Measurements from ENCODE around the gene AGRN. TPM values are rescaled to one million over a fixed set of nuclear protein-coding genes. Genes with fewer than 3 reads are reported as not detected.

Gene AGRN
- total and polyA plus RNA-seq, 8 donors: 96.8 to 208 (median 149) TPM

GRCh38 chr1:1080951-1081310 lies 61.0 kb downstream of the AGRN start:
- ATAC-seq (no peak), DNase-seq (peak in 2 of 4 donors; percentile 26 to 46)
- Histone ChIP-seq H3K9me3 (no peaks in the 10 kb centered on the region), H3K27me3 (peaks cover 0 to 17% of the 10 kb centered on the region in 2 donors), H3K36me3 (peaks cover 0 to 22% of the 10 kb centered on the region in 2 donors), H3K4me3 (no peak overlapping the region), H3K27ac (no peak overlapping the region), H3K4me1 (peaks cover 11 to 13% of the 10 kb centered on the region in 2 donors)
- intact Hi-C loops (cut with DNase I): no loop called here
- TF ChIP-seq CTCF (IDR thresholded peaks at IDR 0.05): no peak

GRCh38 chr1:1081311-1082238 lies 61.7 kb downstream of the AGRN start:
- Histone ChIP-seq H3K27me3 (peaks cover 0 to 17% of the 10 kb centered on the region in 2 donors), H3K4me3 (no peak overlapping the region), H3K36me3 (peaks cover 0 to 22% of the 10 kb centered on the region in 2 donors), H3K4me1 (peaks cover 11 to 13% of the 10 kb centered on the region in 2 donors), H3K9me3 (no peaks in the 10 kb centered on the region), H3K27ac (no peak overlapping the region)
- intact Hi-C loops (cut with DNase I): no loop called here
- DNase-seq (peak in 2 of 4 donors; percentile 33 to 75), ATAC-seq (no peak)
- no peak for TF ChIP-seq CTCF (IDR thresholded peaks at IDR 0.05)

GRCh38 chr1:1082239-1082775 lies 62.4 kb downstream of the AGRN start:
- Histone ChIP-seq H3K27ac (no peak overlapping the region), H3K4me1 (peaks cover 11 to 13% of the 10 kb centered on the region in 2 donors), H3K9me3 (no peaks in the 10 kb centered on the region), H3K27me3 (peaks cover 0 to 17% of the 10 kb centered on the region in 2 donors), H3K36me3 (peaks cover 0 to 22% of the 10 kb centered on the region in 2 donors), H3K4me3 (no peak overlapping the region)
- TF ChIP-seq CTCF (IDR thresholded peaks at IDR 0.05): no peak
- intact Hi-C loops (cut with DNase I): no loop called here
- DNase-seq (peak in 2 of 4 donors; percentile 27 to 62), ATAC-seq (no peak)

- DNase-seq (peak in 2 of 4 donors; percentile 27 to 81), ATAC-seq (no peak)
- peaks cover 11 to 13% of the 10 kb centered on the region in 2 donors for H3K4me1 ChIP-seq
- no peak for TF ChIP-seq CTCF (IDR thresholded peaks at IDR 0.05)
- no peaks in the 10 kb centered on the region for H3K9me3 ChIP-seq
- intact Hi-C loops (cut with DNase I): no loop called here
- peaks cover 0 to 22% of the 10 kb centered on the region in 2 donors for H3K36me3 ChIP-seq
- H3K27ac ChIP-seq: no peak overlapping the region
- H3K27me3 ChIP-seq: peaks cover 0 to 17% of the 10 kb centered on the region in 2 donors
- H3K4me3 ChIP-seq: no peak overlapping the region
These were observed 63.0 kb downstream of the AGRN start for GRCh38 chr1:1082776-1083415.

All from left lung (tissue), 10 donors.